Measurements from ENCODE around the gene CAPN9. TPM values are rescaled to one million over a fixed set of nuclear protein-coding genes. Genes with fewer than 3 reads are reported as not detected.
"Not testable (repeated sequence)": the region's sequence is repeated elsewhere in the genome, so short reads cannot be mapped to it uniquely, and the experiment has no call there.

Gene CAPN9
- polyA plus RNA-seq, 12 donors, result 0.38 to 4.9 (median 1.2) TPM; not detected in 1

DNA sequence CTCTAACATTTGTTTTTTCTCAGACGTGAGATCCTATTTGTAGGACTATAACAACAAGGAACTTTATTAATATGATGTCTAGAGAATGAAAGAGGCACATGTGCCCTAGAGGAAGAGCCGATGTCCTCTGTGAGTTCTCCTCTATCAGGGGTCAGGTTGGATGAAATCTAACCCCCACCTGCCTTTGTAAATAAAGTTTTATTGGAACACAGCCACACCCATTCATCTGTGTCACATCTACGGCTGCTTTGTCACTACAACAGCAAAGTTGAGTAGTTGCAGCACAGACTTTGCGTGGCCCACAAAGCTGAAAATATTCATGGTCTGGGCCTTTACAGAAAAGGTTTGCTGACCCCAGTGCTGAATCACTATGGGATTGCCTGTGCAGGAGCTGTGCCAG, 571 bp upstream of the CAPN9 start:
- no peak for DNase-seq

- no peak for DNase-seq
Observed at GRCh38 chr1:230747890-230748800, 957 bp downstream of the CAPN9 start.

DNA sequence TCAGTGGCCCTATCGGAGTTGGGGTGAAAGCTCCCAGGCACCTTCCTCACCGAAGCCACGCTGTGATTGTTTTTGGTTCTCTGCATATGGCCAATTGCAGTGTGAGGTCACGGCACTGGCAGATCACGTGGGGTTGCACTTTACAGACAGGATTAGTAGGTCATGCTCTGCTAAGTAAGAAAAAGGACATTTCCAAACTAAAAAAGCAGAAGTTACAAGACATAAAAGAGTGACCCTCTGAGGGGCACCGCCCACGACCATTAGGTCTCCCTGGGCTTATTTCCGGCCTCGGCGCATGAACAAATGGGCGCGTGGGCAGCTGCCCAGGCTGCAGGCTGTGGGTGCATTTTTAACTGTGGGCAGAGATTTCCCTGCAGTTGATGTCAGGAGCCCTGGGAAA, 2.0 kb downstream of the CAPN9 start:
- no peak for DNase-seq

DNA sequence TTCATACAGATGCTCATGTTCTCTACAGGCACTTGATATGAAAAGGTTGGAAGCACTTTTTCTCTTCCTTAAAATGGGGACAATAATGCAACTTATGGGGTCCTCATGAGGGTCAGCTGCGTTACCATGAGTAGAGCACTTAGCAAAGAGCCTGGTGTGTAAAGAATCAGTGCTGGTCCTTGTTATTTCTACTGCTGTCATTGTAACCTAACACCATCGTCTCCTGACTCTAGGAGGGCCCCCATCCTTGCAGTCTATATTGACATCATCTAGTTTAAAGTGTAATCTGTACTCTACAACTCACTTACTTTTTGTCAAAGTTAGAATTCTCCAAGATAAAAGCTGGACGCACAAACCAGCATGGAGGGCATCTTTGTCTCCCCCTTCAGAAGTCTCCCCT, 2.4 kb downstream of the CAPN9 start:
- no peak for DNase-seq

DNA sequence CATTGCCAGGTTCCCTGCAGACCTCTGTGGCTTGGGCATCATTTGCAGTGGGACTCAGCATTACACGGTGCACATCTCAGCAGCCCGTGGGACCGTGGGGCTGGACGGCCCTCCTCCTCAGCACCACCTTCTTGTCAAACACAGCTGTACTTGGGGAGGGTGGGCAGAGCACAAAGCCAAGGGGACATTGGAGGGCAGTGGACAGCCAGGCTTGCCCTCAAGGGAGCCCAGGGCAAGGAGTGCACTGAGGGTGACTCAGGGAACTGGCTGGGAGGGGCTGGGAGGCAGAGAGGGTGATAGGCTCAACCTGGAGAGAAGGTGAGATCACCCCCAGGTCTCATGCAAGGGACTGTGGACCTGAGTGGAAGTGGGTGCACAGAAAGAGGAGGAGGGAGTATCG, 3.4 kb downstream of the CAPN9 start:
- DNase-seq, result no peak

- DNase-seq, result no peak
Observed at GRCh38 chr1:230750986-230751625, 3.9 kb downstream of the CAPN9 start.

GRCh38 chr1:230752407-230752806, 5.2 kb downstream of the CAPN9 start:
- peak; percentile 33 for DNase-seq

- no peak for DNase-seq
Observed at GRCh38 chr1:230753191-230753585, 6.0 kb downstream of the CAPN9 start.

- DNase-seq, result peak; percentile 25
Observed at GRCh38 chr1:230753586-230754251, 6.5 kb downstream of the CAPN9 start.

- DNase-seq, result no peak
Observed at GRCh38 chr1:230754796-230755195, 7.6 kb downstream of the CAPN9 start.

DNA sequence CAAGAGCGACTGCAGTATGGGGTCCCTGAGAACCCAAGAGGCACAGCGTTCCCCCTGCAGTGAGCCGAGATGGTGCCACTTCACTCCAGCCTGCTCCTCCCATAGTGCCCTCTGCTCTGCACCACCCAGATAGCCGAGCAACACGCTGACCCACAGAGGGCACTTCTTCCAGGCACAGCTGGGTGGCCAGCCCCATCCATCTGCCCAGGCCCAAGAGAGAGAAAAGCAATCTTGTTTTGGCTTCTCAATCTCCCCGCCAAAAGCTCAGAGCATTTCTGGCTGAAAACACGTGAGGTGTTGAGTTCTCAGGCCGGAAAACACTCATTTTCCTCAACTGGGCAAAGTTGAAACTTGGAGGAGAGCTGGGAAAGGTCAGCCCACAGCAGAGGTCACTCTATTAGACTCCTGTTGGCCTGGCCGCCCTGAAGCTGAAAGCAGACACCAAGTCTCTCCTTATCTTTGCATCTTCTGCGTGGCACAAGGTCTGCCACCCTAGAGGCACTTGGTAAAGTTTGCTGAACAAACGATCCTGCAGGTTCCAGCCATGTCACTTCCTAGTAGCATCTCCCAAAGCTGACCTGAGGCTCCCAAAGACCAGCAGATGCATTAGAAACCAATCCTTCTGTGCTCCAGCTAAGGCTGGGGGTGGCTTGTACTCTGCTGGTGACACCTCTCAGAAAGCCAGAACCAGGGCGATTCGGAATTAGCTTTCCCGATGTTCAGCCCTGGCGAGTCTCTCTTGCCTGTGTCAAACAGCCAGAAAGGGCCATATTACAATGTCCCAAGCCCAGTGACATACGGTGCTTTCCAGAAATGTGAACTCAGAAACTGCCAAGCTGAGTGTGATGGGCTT, 10.9 kb downstream of the CAPN9 start:
- no peak for DNase-seq

DNA sequence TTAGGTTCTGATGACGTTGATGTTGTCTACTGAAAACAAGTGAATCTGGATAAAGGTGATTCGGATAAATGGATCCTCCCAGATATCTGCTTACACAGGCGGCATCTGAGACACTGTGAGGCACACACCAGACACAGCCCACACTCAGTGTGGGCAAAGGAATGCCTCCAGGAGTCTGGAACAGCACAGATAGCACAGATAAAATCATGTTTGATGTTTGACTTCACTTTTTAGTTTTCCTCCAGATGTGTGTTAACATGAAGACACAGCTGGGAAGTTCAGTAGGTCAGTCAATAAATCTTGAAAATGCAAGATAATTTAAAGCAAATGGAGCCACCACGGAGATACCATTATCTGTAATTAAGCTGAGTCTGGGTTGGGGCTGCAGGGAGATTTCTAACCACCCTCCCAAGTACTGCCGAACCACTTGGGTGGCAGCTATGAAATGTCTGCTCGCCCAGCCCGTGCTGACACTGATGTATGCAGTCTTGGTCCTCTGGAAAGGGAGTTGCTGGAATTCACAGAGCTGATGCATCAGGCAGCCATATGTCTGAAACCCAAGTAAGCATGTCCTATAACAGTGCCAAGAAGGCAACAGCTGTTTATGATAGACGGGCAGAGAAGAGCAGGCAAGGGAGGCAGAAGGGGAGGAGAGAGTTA, 11.7 kb downstream of the CAPN9 start:
- DNase-seq, result peak; percentile 52

- no peak for DNase-seq
Observed at GRCh38 chr1:230759369-230760065, 12.3 kb downstream of the CAPN9 start.

DNA sequence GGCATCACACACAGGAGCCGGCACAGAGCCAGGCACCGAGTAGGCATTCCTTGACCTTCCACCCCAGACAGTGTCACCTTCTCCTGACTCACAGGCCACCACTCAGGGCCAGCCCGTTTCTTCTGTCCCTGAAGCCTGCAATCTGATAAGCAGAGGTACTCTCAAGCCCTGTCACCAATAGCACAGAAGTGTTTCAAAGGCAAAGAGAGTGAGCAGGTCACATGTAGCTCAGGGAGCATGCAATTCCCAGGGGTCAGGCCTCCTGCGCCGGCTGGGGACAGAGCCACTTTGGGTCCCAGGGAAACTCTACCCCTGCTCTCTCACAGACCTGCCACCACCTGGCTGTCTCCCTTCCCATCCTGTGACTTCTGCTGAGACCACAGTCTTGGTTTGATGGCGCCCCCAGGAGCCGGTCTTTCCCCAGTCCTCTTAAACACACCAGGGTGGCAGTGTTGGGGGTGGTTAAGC, 13.2 kb downstream of the CAPN9 start:
- no peak for DNase-seq

- no peak for DNase-seq
Observed at GRCh38 chr1:230761443-230762167, 14.4 kb downstream of the CAPN9 start.

DNA sequence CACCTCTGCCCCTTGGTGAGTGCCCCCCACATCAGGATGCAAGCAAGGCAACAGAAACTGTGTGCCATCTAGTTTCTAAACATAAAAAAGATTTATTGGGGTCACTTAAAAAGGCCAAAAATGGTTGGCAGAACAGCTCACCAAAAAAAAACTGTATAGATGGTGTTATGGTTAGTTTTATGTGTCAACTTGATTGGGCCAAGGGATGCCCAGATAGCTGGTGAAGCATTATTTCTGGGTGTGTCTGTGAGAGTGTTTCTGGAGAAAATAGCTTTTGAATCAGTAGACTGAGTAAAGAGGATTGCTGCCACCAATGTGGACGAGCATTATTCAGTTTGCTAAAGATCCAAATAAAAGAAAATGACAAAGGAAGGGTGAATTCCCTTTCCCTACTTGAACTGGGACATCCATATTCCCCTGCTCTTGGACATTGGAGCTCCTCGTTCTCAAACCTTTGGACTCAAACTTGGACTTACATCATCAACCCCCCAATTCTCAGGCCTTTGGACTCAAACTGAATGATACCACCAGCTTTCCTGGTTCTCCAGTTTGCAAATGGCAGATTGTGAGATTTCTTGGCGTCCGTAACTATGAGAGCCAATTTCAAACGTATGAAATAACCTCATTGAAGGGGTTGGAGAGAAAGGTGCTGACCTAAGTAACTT, 16.9 kb downstream of the CAPN9 start:
- no peak for DNase-seq

- DNase-seq, result no peak
Observed at GRCh38 chr1:230766318-230766717, 19.1 kb downstream of the CAPN9 start.

DNA sequence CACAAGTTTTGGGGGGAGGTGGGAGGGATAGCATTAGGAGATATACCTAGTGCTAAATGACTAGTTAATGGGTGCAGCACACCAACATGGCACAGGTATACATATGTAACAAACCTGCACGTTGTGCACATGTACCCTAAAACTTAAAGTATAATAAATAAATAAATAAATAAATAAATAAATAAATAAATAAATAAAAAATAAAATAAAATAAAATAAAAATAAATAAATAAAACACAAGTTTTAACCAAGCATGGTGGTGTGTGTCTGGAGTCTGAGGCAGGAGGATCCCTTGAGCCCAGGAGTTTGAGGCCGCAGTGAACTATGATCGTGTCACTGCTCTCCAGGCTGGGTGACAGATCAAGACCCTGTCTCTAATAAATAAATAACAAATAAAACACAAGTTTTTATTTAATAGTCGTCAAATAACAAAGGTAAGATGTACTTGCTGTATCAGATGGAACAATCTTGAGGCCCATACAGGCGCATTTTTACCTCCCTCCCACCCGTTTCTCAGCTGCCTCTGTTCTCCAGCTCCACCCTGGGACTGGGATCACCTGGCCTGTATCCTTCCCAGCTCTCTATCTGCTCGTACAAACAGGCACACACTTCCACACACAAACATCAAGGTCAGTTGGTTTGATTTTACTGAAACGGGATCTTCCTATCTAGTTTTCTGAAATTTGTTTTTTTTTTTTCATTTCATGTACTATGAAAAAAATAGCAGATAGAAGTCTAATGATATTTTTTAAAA, 20.8 kb downstream of the CAPN9 start:
- DNase-seq, result not testable (repeated sequence)
